ENCODE measurements around the gene ASB1. TPM values are rescaled to one million over a fixed set of nuclear protein-coding genes. Genes with fewer than 3 reads are reported as not detected.

ASB1 gene
- total RNA-seq, 1 donor from 2014 or later: 34.4 TPM

DNA sequence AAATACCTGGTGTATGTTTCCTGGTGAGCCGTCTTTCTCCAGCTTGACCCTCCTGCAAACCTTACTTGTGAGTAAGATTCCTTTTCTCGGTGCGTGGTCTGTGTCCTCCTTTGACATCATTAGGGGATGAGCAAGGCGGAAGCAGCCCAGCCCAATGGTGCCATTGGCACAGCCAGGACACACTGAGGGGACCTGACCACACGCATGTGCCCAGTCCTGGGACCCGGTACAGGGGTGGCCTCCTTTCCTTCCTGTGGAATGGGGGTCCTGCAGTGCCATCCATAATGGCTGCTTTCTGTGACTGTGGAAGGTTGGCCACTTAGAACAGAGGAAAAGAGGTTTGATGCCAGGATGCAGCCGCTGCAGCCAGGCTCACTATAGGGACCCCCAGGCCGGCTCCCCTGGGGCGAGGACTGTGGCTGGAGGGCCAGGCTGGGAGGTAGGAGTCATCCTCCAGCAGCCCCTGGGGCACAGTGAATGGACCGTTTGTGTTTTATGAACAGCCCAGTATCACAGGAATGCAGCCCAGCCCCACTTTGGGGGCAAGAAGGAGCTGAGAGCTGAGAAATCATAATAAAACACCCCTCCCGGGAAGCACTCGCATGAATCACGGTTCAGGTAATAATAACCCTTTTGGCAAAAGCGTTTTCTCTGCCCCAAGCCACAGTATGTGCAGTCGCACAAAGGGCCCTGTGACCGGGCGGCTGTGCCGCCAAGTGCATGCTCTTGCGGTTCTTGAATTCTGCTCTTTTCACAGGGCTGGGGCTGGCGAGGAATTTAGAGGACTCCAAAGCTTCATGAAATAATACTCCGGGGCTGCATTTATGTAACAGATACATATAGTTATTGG is 73.2 kb downstream of the ASB1 start:
- H3K4me1 Mint-ChIP-seq (ENCODE audit: unreplicated experiment): peaks cover 9% of the 10 kb centered on the region
- TF ChIP-seq, protein P1, sequence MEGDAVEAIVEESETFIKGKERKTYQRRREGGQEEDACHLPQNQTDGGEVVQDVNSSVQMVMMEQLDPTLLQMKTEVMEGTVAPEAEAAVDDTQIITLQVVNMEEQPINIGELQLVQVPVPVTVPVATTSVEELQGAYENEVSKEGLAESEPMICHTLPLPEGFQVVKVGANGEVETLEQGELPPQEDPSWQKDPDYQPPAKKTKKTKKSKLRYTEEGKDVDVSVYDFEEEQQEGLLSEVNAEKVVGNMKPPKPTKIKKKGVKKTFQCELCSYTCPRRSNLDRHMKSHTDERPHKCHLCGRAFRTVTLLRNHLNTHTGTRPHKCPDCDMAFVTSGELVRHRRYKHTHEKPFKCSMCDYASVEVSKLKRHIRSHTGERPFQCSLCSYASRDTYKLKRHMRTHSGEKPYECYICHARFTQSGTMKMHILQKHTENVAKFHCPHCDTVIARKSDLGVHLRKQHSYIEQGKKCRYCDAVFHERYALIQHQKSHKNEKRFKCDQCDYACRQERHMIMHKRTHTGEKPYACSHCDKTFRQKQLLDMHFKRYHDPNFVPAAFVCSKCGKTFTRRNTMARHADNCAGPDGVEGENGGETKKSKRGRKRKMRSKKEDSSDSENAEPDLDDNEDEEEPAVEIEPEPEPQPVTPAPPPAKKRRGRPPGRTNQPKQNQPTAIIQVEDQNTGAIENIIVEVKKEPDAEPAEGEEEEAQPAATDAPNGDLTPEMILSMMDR (conservative IDR thresholded peaks at IDR 0.05): no peak
- H3K27ac Mint-ChIP-seq: no peak overlapping the region
- DNase-seq (ENCODE audit: extremely low spot score, unreplicated experiment): no peak
- H3K36me3 Mint-ChIP-seq: no peaks in the 10 kb centered on the region
- no peaks in the 10 kb centered on the region for H3K27me3 Mint-ChIP-seq
- no peaks in the 10 kb centered on the region for H3K9me3 Mint-ChIP-seq
- H3K4me3 Mint-ChIP-seq: no peak overlapping the region

DNA sequence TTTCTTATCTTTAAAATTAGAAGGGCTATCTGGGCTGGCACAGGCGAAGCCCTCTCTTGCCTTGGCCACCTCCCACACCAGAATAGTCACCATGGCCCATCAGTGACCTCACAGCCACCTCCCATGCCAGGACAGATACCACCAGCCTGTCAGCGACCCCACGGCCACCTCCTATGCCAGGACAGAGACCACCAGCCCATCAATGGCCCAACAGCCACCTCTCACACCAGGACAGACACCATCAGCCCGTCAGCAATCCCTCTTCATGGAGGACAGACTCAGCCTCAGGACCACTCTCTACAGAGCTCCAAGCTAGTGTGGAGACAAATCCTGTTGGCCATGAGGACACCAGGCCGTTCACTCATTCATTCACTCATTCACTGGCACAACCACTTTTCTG is 74.6 kb downstream of the ASB1 start:
- Mint-ChIP-seq H3K27ac (no peak overlapping the region), H3K4me1 (ENCODE audit: unreplicated experiment) (peaks cover 3% of the 10 kb centered on the region), H3K4me3 (no peak overlapping the region), H3K9me3 (no peaks in the 10 kb centered on the region), H3K27me3 (no peaks in the 10 kb centered on the region), H3K36me3 (no peaks in the 10 kb centered on the region)
- TF ChIP-seq, protein P1 (conservative IDR thresholded peaks at IDR 0.05): no peak
- DNase-seq (ENCODE audit: extremely low spot score, unreplicated experiment): no peak

Other genes starting within 250 kb of the ASB1 start
- gene ILKAP, start 223.2 kb upstream of the ASB1 start, total RNA-seq (ENCODE audit: low replicate concordance): 36.7 and 50.4 TPM in 2 replicates
- gene HES6, start 186.9 kb upstream of the ASB1 start, total RNA-seq (ENCODE audit: low replicate concordance): 12.0 and 24.4 TPM in 2 replicates
- gene PER2, start 138.3 kb upstream of the ASB1 start, total RNA-seq (ENCODE audit: low replicate concordance): 14.0 and 15.5 TPM in 2 replicates
- gene TRAF3IP1, start 106.4 kb upstream of the ASB1 start, total RNA-seq (ENCODE audit: low replicate concordance): 20.9 and 21.0 TPM in 2 replicates

Measured in type B pancreatic cell (in vitro differentiated cells).